ENCODE results near the gene GKN2. TPM values are rescaled to one million over a fixed set of nuclear protein-coding genes. Genes with fewer than 3 reads are reported as not detected.

The GKN2 gene
- total and polyA plus RNA-seq, 9 of the 15 experiments (the other 6 are each of a cell fraction or from before 2014, with no cell fraction given): not detected

DNA sequence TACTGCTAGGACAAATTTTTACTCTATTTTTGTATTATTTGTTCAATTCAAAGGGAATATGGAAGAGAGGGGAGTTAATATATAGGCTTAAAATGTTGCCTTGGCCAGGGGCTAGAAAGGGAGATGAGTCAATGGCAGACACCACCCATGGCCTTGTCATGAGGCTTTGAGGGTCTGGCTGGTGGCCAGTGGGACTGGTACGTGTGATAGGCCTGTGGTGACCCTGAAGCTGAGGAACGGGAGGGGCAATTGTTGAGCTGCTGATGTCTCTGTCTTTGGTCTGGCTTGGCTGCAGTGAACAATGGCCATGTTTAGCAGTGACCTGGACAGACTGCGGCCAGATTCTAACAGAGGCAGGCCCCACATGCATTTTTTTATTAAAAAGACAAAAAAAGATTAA lies 40.2 kb upstream of the GKN2 start:
- no peak for DNase-seq (ENCODE audit: extremely low read depth in 1 of 4, low spot score in 3 of 4)
- no peak for ATAC-seq
- no peaks in the 10 kb centered on the region for H3K4me1 ChIP-seq (replicated peaks in 1 of 2; ENCODE audit: control insufficient read depth in 2 of 2, insufficient read depth in 2 of 2, low read length in 2 of 2)
- FAIRE-seq: no peak
- H3K27ac ChIP-seq (ENCODE audit: extremely low read depth, low read depth, low read length): no peak overlapping the region
- H3K4me3 ChIP-seq: no peak overlapping the region
- H3K9ac ChIP-seq (ENCODE audit: insufficient read depth in 1 of 2, low read depth in 2 of 2, low read length in 2 of 2): no peak overlapping the region
- H4K20me1 ChIP-seq (replicated peaks; ENCODE audit: control insufficient read depth, insufficient read depth, low read length): no peaks in the 10 kb centered on the region
- H3K79me2 ChIP-seq (ENCODE audit: control insufficient read depth, insufficient read depth, low read length): no peaks in the 10 kb centered on the region
- H3K36me3 ChIP-seq (ENCODE audit: control insufficient read depth, insufficient read depth, low read length): no peaks in the 10 kb centered on the region
- TF ChIP-seq SAFB2 (IDR thresholded peaks at IDR 0.05; ENCODE audit: borderline replicate concordance, low read depth, low read length, severe bottlenecking) (no peak), SNIP1 (IDR thresholded peaks at IDR 0.05; ENCODE audit: low read depth) (no peak), ZBTB1 (CRISPR knock-in tag; IDR thresholded peaks at IDR 0.05; ENCODE audit: borderline replicate concordance, low read depth) (no peak), SAP30 (IDR thresholded peaks at IDR 0.05; ENCODE audit: borderline replicate concordance, insufficient read depth, low read depth, low read length, poor library complexity, severe bottlenecking) (no peak), TBL1XR1 (IDR thresholded peaks at IDR 0.05; ENCODE audit: low read length in 2 of 2) (no peak), MIER1 (IDR thresholded peaks at IDR 0.05; ENCODE audit: low read depth) (no peak), DIDO1 (tag; IDR thresholded peaks at IDR 0.05; ENCODE audit: low read depth) (no peak), SREBF2 (CRISPR knock-in tag; IDR thresholded peaks at IDR 0.05) (no peak), ELF4 (CRISPR knock-in tag; IDR thresholded peaks at IDR 0.05) (no peak), ZBED1 (IDR thresholded peaks at IDR 0.05) (no peak), PHF20 (IDR thresholded peaks at IDR 0.05; ENCODE audit: partially characterized antibody) (no peak), TAL1 (IDR thresholded peaks at IDR 0.05) (no peak), ZKSCAN3 (CRISPR knock-in tag; IDR thresholded peaks at IDR 0.05) (no peak), ZEB2 (IDR thresholded peaks at IDR 0.05) (no peak)
- TF ChIP-seq, protein P1, sequence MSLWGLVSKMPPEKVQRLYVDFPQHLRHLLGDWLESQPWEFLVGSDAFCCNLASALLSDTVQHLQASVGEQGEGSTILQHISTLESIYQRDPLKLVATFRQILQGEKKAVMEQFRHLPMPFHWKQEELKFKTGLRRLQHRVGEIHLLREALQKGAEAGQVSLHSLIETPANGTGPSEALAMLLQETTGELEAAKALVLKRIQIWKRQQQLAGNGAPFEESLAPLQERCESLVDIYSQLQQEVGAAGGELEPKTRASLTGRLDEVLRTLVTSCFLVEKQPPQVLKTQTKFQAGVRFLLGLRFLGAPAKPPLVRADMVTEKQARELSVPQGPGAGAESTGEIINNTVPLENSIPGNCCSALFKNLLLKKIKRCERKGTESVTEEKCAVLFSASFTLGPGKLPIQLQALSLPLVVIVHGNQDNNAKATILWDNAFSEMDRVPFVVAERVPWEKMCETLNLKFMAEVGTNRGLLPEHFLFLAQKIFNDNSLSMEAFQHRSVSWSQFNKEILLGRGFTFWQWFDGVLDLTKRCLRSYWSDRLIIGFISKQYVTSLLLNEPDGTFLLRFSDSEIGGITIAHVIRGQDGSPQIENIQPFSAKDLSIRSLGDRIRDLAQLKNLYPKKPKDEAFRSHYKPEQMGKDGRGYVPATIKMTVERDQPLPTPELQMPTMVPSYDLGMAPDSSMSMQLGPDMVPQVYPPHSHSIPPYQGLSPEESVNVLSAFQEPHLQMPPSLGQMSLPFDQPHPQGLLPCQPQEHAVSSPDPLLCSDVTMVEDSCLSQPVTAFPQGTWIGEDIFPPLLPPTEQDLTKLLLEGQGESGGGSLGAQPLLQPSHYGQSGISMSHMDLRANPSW (CRISPR knock-in tag; IDR thresholded peaks at IDR 0.05): no peak
- TF ChIP-seq, protein P2, sequence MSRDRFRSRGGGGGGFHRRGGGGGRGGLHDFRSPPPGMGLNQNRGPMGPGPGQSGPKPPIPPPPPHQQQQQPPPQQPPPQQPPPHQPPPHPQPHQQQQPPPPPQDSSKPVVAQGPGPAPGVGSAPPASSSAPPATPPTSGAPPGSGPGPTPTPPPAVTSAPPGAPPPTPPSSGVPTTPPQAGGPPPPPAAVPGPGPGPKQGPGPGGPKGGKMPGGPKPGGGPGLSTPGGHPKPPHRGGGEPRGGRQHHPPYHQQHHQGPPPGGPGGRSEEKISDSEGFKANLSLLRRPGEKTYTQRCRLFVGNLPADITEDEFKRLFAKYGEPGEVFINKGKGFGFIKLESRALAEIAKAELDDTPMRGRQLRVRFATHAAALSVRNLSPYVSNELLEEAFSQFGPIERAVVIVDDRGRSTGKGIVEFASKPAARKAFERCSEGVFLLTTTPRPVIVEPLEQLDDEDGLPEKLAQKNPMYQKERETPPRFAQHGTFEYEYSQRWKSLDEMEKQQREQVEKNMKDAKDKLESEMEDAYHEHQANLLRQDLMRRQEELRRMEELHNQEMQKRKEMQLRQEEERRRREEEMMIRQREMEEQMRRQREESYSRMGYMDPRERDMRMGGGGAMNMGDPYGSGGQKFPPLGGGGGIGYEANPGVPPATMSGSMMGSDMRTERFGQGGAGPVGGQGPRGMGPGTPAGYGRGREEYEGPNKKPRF (IDR thresholded peaks at IDR 0.05; ENCODE audit: low read depth, low read length): no peak
- TF ChIP-seq, protein P3, sequence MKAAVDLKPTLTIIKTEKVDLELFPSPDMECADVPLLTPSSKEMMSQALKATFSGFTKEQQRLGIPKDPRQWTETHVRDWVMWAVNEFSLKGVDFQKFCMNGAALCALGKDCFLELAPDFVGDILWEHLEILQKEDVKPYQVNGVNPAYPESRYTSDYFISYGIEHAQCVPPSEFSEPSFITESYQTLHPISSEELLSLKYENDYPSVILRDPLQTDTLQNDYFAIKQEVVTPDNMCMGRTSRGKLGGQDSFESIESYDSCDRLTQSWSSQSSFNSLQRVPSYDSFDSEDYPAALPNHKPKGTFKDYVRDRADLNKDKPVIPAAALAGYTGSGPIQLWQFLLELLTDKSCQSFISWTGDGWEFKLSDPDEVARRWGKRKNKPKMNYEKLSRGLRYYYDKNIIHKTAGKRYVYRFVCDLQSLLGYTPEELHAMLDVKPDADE (conservative IDR thresholded peaks at IDR 0.05; ENCODE audit: control insufficient read depth, low read depth, low read length): no peak
- no peaks in the 10 kb centered on the region for H3K9me3 ChIP-seq (replicated peaks; ENCODE audit: control insufficient read depth, insufficient read depth, low read depth, low read length)
- ChIA-PET CTCF (ENCODE audit: low intra/inter-chr PET ratio) (no interaction called here), POLR2A (interaction anchor here (0.5 to 0.6 kb wide), 2 partner anchors 38 to 60 kb away, joined by 3 read pairs; no protein-coding TSS in a partner anchor)
- no peaks in the 10 kb centered on the region for H3K9me1 ChIP-seq (ENCODE audit: control insufficient read depth, insufficient read depth, low read length)
- WGBS (ENCODE audit: insufficient coverage, low coverage, missing lambda C conversion rate): 0% methylated on average over 3 of the region's 3 CpGs
- no TSS peak for BruUV-seq (replicated peaks)
- H3K4me2 ChIP-seq (ENCODE audit: insufficient read depth, low read length): no peak overlapping the region
- peaks cover 0 to 18% of the 10 kb centered on the region in 2 experiments; a peak in 4 of 5 replicates for H3K27me3 ChIP-seq (ENCODE audit: control insufficient read depth in 2 of 2, insufficient read depth in 2 of 2, low read length in 2 of 2)
- in situ Hi-C loops (cut with MboI): no loop called here
- H2AFZ ChIP-seq (ENCODE audit: low read depth, low read length): no peak overlapping the region
- intact Hi-C loops (cut with micrococcal nuclease): no loop called here

Data from K562 (cell line).